Spleen (tissue), 11 donors: ENCODE measurements around the gene MYO1G. TPM values are rescaled to one million over a fixed set of nuclear protein-coding genes. Genes with fewer than 3 reads are reported as not detected.

Experiments used
- DNase-seq: peaks from one replicate; pipeline ENCODE4 v3.0.0-alpha.2; 2020
- H3K27ac ChIP-seq, 8 donors: fragments of 200-600 bp; sonication (generic) in 7 of 8; 1 replicate in 4 of 8; 2 replicates in 4 of 8; pipeline versions ENCODE4 v1.5.0 to v1.8.0; 2016 to 2021; ENCODE audit warnings: inconsistent platforms in 4 of 8, mild to moderate bottlenecking in 4 of 8, moderate library complexity in 1 of 8
- H3K27me3 ChIP-seq, 7 donors: fragments of 200-600 bp; sonication (generic) in 6 of 7; replicated peaks in 1 of 7; 1 replicate in 4 of 7; 2 replicates in 3 of 7; pipeline versions ENCODE4 v1.5.0 to v1.8.0; 2016 to 2021; ENCODE audit warnings: inconsistent platforms in 3 of 7, mild to moderate bottlenecking in 1 of 7
- H3K36me3 ChIP-seq, 6 donors: fragments of 200-600 bp; sonication (generic) in 5 of 6; 1 replicate in 4 of 6; 2 replicates in 2 of 6; pipeline versions ENCODE4 v1.5.0 to v1.8.0; 2016 to 2021; ENCODE audit warnings: inconsistent platforms in 2 of 6
- H3K4me1 ChIP-seq, 6 donors: fragments of 200-600 bp; sonication (generic) in 5 of 6; 1 replicate in 3 of 6; 2 replicates in 3 of 6; pipeline versions ENCODE4 v1.5.0 to v1.8.0; 2016 to 2021; ENCODE audit warnings: inconsistent platforms in 3 of 6
- H3K4me3 ChIP-seq, 8 donors: fragments of 200-600 bp; sonication (generic) in 7 of 8; 1 replicate in 4 of 8; 2 replicates in 4 of 8; pipeline versions ENCODE4 v1.5.0 to v1.8.0; 2016 to 2021; ENCODE audit warnings: inconsistent platforms in 4 of 8, mild to moderate bottlenecking in 4 of 8, moderate library complexity in 2 of 8
- H3K9me3 ChIP-seq, 8 donors: fragments of 200-600 bp; sonication (generic) in 7 of 8; 1 replicate in 4 of 8; 2 replicates in 4 of 8; pipeline versions ENCODE4 v1.5.0 to v1.8.0; 2016 to 2021; ENCODE audit warnings: inconsistent platforms in 4 of 8
- CTCF ChIP-seq, 11 experiments: fragments of 200-600 bp in 7 of 11; fragments of 450-650 bp in 4 of 11; sonication (generic) in 4 of 11; IDR thresholded peaks in 8 of 11; conservative IDR thresholded peaks in 3 of 11; 1 replicate in 7 of 11; 2 replicates in 4 of 11; pipeline versions ENCODE4 v1.4.0 to v1.8.0; 2016 to 2021; ENCODE audit warnings: antibody characterized with exemption in 11 of 11, inconsistent platforms in 4 of 11, mild to moderate bottlenecking in 1 of 11
- POLR2A ChIP-seq, 3 donors: fragments of 450-650 bp; IDR thresholded peaks; one replicate each; pipeline ENCODE4 v1.5.1; 2017; ENCODE audit warnings: antibody characterized with exemption in 3 of 3, mild to moderate bottlenecking in 1 of 3
- POLR2AphosphoS5 ChIP-seq, 3 donors: sonication (generic); formaldehyde crosslinking; IDR thresholded peaks; one replicate each; pipeline ENCODE4 v1.5.1; 2017; ENCODE audit warnings: antibody characterized with exemption in 3 of 3
- WGBS, 5 donors: extraction: QIAGEN DNeasy Blood & Tissue Kit in 3 of 5; methylation state at CpG; one replicate each; pipeline versions ENCODE4 v1.1.5 to v1.1.7; 2013 to 2018; 5-methylcytosine and 5-hydroxymethylcytosine counted together
- intact Hi-C: fragments of 100-400 bp; cut with DNase I; formaldehyde crosslinking; loops from one replicate; pipeline ENCODE4 v1.15.0; 2023; ENCODE audit warnings: low total_unique reads
- polyA plus RNA-seq, 3 donors: library from polyadenylated mRNA; stranded (reverse); fragments of 200-250 nt; gene quantifications; one replicate each; pipeline ENCODE4 v1.2.1, GENCODE V29; 2013
- total RNA-seq, 7 donors: library from RNA; depleted of rRNA in 3 of 7; stranded (reverse); fragments of >200 nt in 3 of 7; fragmentation: NEBNext Ultra II Directional in 4 of 7; extraction: Animal tissue kit (Norgen Biotek cat#: 25700) in 4 of 7; gene quantifications; one replicate each; pipeline versions ENCODE4 v1.1.0 to v1.2.1, GENCODE V29; 2016 to 2021
- donor health status: healthy with polysubstance abuse.
- donor health status: DM: no; HTN: no; CAD: no; lungs with moderate emphysema.
- donor health status: DM: no; HTN: no; CAD: no.
- donor health status: Bipolar disorder and iron deficiency.
- donor health status: healthy.
- donor health status: DM: no; HTN: no; CAD: no.
- donor health status: DM: yes; HTN: yes; CAD: no.

Gene MYO1G
- total and polyA plus RNA-seq, 10 donors, result 27.9 to 68.6 (median 59.1) TPM

GRCh38 chr7:44987457-44987856, 8.6 kb upstream of the MYO1G start:
- Histone ChIP-seq H3K4me1 (peaks cover 19 to 52% (median 40%) of the 10 kb centered on the region in 6 donors), H3K27me3 (no peaks in the 10 kb centered on the region), H3K4me3 (peak overlapping the region in 6 of 8 donors; percentile 33 to 85 (median 54)), H3K9me3 (no peaks in the 10 kb centered on the region), H3K27ac (peak overlapping the region in 4 of 8 donors; percentile 92 to 98 (median 96)), H3K36me3 (peaks cover 0 to 34% (median 25%) of the 10 kb centered on the region in 6 donors)
- DNase-seq, result no peak
- intact Hi-C loops, result no loop called here
- WGBS, 5 donors, result 91 to 99% (median 95%) methylated on average over 7 of the region's 7 CpGs
- TF ChIP-seq POLR2AphosphoS5 (IDR thresholded peaks at IDR 0.05) (no peak), POLR2A (IDR thresholded peaks at IDR 0.05) (no peak), CTCF (IDR thresholded peaks at IDR 0.05 in 8 of 11, conservative IDR thresholded peaks at IDR 0.05 in 3 of 11) (no peak)

GRCh38 chr7:44986218-44987053, 7.6 kb upstream of the MYO1G start:
- 0 to 1% (median 1%) methylated on average over 47 to 68 of the region's 68 CpGs for WGBS, 5 donors
- TF ChIP-seq CTCF (IDR thresholded peaks at IDR 0.05 in 8 of 11, conservative IDR thresholded peaks at IDR 0.05 in 3 of 11) (peak in 2 of 11 experiments; percentile 12 to 21), POLR2AphosphoS5 (IDR thresholded peaks at IDR 0.05) (peak; percentile 99 to 100 (median 99)), POLR2A (IDR thresholded peaks at IDR 0.05) (peak; percentile 80 to 86 (median 83))
- peak overlapping the region; percentile 33 to 85 (median 52) for H3K4me3 ChIP-seq
- intact Hi-C loops, result no loop called here
- H3K27ac ChIP-seq, result peak overlapping the region; percentile 82 to 98 (median 95)
- H3K9me3 ChIP-seq, result no peaks in the 10 kb centered on the region
- peaks cover 22 to 58% (median 46%) of the 10 kb centered on the region in 6 donors for H3K4me1 ChIP-seq
- H3K27me3 ChIP-seq, result no peaks in the 10 kb centered on the region
- peak; percentile 99 for DNase-seq
- H3K36me3 ChIP-seq, result peaks cover 0 to 44% (median 32%) of the 10 kb centered on the region in 6 donors

- 2 to 12% (median 4%) methylated on average over 8 of the region's 8 CpGs for WGBS, 5 donors
- Histone ChIP-seq H3K27me3 (no peaks in the 10 kb centered on the region), H3K9me3 (no peaks in the 10 kb centered on the region), H3K4me1 (peaks cover 28 to 64% (median 52%) of the 10 kb centered on the region in 6 donors), H3K36me3 (peaks cover 0 to 44% (median 32%) of the 10 kb centered on the region in 6 donors), H3K4me3 (peak overlapping the region; percentile 33 to 85 (median 52)), H3K27ac (peak overlapping the region; percentile 82 to 98 (median 95))
- no peak for TF ChIP-seq POLR2A (IDR thresholded peaks at IDR 0.05)
- TF ChIP-seq CTCF (IDR thresholded peaks at IDR 0.05 in 8 of 11, conservative IDR thresholded peaks at IDR 0.05 in 3 of 11), result no peak
- no peak for TF ChIP-seq POLR2AphosphoS5 (IDR thresholded peaks at IDR 0.05)
- intact Hi-C loops, result no loop called here
- no peak for DNase-seq
Observed at GRCh38 chr7:44985900-44986217, 7.0 kb upstream of the MYO1G start.

GRCh38 chr7:44985033-44985695, 6.3 kb upstream of the MYO1G start:
- 43 to 62% (median 53%) methylated on average over 6 of the region's 6 CpGs for WGBS, 5 donors
- Histone ChIP-seq H3K4me3 (peak overlapping the region; percentile 33 to 85 (median 52)), H3K36me3 (peaks cover 0 to 44% (median 32%) of the 10 kb centered on the region in 6 donors), H3K27ac (peak overlapping the region; percentile 82 to 98 (median 95)), H3K27me3 (no peaks in the 10 kb centered on the region), H3K4me1 (peaks cover 33 to 71% (median 59%) of the 10 kb centered on the region in 6 donors), H3K9me3 (no peaks in the 10 kb centered on the region)
- no peak for TF ChIP-seq POLR2AphosphoS5 (IDR thresholded peaks at IDR 0.05)
- TF ChIP-seq CTCF (IDR thresholded peaks at IDR 0.05 in 8 of 11, conservative IDR thresholded peaks at IDR 0.05 in 3 of 11), result no peak
- peak; percentile 23 for DNase-seq
- intact Hi-C loops, result no loop called here
